ENCODE results near the gene LRRC8A. TPM values are rescaled to one million over a fixed set of nuclear protein-coding genes. Genes with fewer than 3 reads are reported as not detected.
"Not testable (repeated sequence)": the region's sequence is repeated elsewhere in the genome, so short reads cannot be mapped to it uniquely, and the experiment has no call there.

The LRRC8A gene
- polyA plus RNA-seq, 1 of the 3 experiments (the other 2 are of a cell fraction), result 30.4 TPM

DNA sequence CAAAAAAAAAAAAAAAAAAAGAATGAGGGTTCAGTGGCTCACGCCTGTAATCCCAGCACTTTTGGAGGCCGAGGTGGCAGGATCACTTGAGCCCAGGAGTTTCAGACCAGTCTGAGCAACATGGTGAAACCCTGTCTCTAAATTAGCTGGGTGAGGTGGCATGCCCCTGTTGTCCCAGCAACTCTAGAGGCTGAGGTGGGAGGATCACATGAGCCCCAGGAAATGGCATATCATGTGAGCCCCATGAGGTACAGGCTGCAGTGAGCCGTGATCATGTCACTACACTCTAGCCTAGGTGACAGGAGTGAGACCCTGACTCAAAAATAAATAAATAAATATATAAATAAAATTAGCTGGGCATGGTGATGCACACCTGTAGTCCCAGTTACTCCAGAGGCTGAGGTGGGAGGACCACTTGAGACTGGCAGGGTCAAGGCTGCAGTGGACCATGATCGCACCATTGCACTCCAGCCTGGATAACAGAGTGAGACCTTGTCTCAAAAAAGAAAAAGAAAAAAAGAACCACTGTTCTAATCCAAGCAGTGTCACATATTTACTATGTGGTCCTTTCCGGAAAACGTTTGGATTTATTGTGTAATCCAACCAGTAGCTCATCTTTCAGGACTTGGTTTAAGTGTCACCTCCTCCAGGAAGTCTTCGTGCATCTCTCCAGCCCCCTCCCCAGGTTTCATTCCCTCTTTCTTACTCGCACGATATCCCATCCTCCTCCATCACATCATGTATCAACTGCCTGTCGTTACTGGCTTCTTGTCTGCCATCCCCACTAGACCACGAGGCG lies 40.0 kb upstream of the LRRC8A start:
- no peaks in the 10 kb centered on the region for H3K27me3 ChIP-seq (ENCODE audit: insufficient read depth)
- no peak overlapping the region for H2AFZ ChIP-seq (ENCODE audit: low read depth)
- no peak for DNase-seq
- no peaks in the 10 kb centered on the region for H3K79me2 ChIP-seq (ENCODE audit: insufficient read depth)
- no peaks in the 10 kb centered on the region for H3K36me3 ChIP-seq (replicated peaks in 1 of 2; ENCODE audit: control insufficient read depth in 1 of 2, insufficient read depth in 2 of 2, low read length in 1 of 2)
- no peaks in the 10 kb centered on the region for H3K9me3 ChIP-seq
- H3K4me2 ChIP-seq, result no peak overlapping the region
- H3K4me1 ChIP-seq (ENCODE audit: control insufficient read depth in 1 of 2, insufficient read depth in 2 of 2, low read depth in 1 of 2, low read length in 1 of 2), result peaks cover 0 to 18% of the 10 kb centered on the region in 2 experiments; a peak in 1 of 4 replicates
- H3K9ac ChIP-seq, result no peak overlapping the region
- H3K4me3 ChIP-seq (ENCODE audit: low read depth in 2 of 2, low read length in 1 of 2), result no peak overlapping the region
- WGBS (ENCODE audit: low lambda C conversion rate), result 87% methylated on average over 12 of the region's 12 CpGs
- ChIA-PET POLR2A (no interaction called here), CTCF (interaction anchor here (1.0 to 6.5 kb wide), 2 partner anchors 23 to 86 kb away, joined by 4 to 47 read pairs; partner anchors contain the start of gene ENDOG)
- no peaks in the 10 kb centered on the region for H3F3A ChIP-seq (replicated peaks; ENCODE audit: insufficient read depth)
- no peak for TF ChIP-seq RCOR1 (IDR thresholded peaks at IDR 0.05; ENCODE audit: low read length)
- no peak for TF ChIP-seq EP300 (IDR thresholded peaks at IDR 0.05; ENCODE audit: borderline replicate concordance in 1 of 2, low read depth in 1 of 2, low read length in 1 of 2)
- TF ChIP-seq MEF2A (IDR thresholded peaks at IDR 0.05; ENCODE audit: borderline replicate concordance, low read depth), result no peak
- no peak for TF ChIP-seq CHD2 (IDR thresholded peaks at IDR 0.05; ENCODE audit: low read length, partially characterized antibody)
- no peak for TF ChIP-seq TEAD4 (IDR thresholded peaks at IDR 0.05; ENCODE audit: borderline replicate concordance, insufficient read depth)
- TF ChIP-seq, protein P1, sequence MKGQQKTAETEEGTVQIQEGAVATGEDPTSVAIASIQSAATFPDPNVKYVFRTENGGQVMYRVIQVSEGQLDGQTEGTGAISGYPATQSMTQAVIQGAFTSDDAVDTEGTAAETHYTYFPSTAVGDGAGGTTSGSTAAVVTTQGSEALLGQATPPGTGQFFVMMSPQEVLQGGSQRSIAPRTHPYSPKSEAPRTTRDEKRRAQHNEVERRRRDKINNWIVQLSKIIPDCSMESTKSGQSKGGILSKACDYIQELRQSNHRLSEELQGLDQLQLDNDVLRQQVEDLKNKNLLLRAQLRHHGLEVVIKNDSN (IDR thresholded peaks at IDR 0.05; ENCODE audit: borderline replicate concordance, low read depth), result no peak
- no peaks in the 10 kb centered on the region for H4K20me1 ChIP-seq (ENCODE audit: insufficient read depth)
- no peak overlapping the region for H3K27ac ChIP-seq (ENCODE audit: low read depth in 2 of 2, low read length in 1 of 2)
- no peaks in the 10 kb centered on the region for H3K9me2 ChIP-seq

DNA sequence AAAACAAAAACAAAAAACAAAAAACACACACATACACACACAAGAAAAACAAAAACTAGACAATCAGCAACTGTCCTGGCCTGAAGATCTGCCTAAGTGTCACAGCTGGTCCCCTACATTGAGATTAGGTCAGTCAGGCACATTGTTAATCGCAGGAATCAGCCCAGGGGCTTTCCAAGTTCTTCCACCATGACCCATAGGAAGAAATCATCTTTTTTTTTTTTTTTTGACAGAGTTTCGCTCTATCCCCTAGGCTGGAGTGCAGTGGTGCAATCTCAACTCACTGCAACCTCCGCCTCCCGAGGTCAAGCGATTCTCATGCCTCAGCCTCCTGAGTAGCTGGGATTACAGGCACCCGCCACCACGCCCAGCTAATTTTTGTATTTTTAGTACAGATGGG lies 38.8 kb upstream of the LRRC8A start:
- H2AFZ ChIP-seq (ENCODE audit: low read depth); H3K36me3 ChIP-seq (replicated peaks in 1 of 2; ENCODE audit: control insufficient read depth in 1 of 2, insufficient read depth in 2 of 2, low read length in 1 of 2); H3K4me2 ChIP-seq; H3K27ac ChIP-seq (ENCODE audit: low read depth in 2 of 2, low read length in 1 of 2); H3K9me2 ChIP-seq; POLR2A ChIA-PET; H4K20me1 ChIP-seq (ENCODE audit: insufficient read depth); H3K9me3 ChIP-seq; H3K9ac ChIP-seq; H3K4me3 ChIP-seq (ENCODE audit: low read depth in 2 of 2, low read length in 1 of 2); H3F3A ChIP-seq (replicated peaks; ENCODE audit: insufficient read depth); H3K79me2 ChIP-seq (ENCODE audit: insufficient read depth); DNase-seq; H3K27me3 ChIP-seq (ENCODE audit: insufficient read depth): not testable (repeated sequence)
- 96% methylated on average over 7 of the region's 7 CpGs for WGBS (ENCODE audit: low lambda C conversion rate)
- peaks cover 0 to 18% of the 10 kb centered on the region in 2 experiments; a peak in 1 of 4 replicates for H3K4me1 ChIP-seq (ENCODE audit: control insufficient read depth in 1 of 2, insufficient read depth in 2 of 2, low read depth in 1 of 2, low read length in 1 of 2)
- CTCF ChIA-PET, result interaction anchor here (6.5 kb wide), 1 partner anchor 85 kb away, joined by 47 read pairs; no protein-coding TSS in a partner anchor

DNA sequence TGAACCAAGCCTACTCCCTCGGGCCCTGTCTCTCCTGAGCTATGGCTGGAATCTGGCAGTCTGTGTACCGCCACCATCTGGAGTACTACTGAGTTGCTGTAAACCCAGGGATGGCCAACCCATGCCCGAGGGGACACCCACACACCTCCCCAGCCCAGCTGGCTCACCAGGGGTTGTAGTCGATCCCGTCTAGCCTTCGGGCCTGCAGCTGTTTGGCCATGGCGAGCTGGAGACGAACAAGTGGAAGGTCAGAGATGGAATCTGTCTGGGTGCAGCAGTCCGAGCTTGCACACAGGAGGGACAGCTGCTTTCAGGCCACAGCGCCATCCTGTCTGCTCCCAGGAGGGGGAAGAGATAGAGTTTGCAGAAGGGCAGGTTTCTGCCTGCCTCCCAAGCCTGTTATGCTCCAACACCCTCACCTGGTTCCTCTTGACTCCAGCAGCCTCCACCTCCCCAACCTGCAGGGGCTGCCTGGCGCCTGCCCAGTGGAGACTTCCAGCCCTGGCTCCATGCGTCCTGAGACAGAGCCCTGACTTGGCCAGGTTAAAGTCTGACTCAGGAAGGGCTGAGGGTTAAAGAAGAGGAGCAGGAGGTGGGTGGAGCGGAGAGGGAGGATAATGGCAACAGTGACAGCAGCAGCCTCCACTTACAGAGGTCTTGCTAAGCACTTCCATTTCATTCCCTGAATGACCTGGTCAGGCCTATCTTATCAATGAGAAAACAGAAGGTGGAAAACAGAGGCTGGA lies 36.6 kb upstream of the LRRC8A start:
- POLR2A ChIA-PET, result interaction anchor here (0.9 to 1.8 kb wide), 4 partner anchors 15 to 121 kb away, joined by 3 to 9 read pairs (median 4); partner anchors contain the start of genes ENDOG, SPOUT1 and ZDHHC12
- no peaks in the 10 kb centered on the region for H4K20me1 ChIP-seq (ENCODE audit: insufficient read depth)
- H3K9me2 ChIP-seq, result no peaks in the 10 kb centered on the region
- H3K4me1 ChIP-seq (ENCODE audit: control insufficient read depth in 1 of 2, insufficient read depth in 2 of 2, low read depth in 1 of 2, low read length in 1 of 2), result peaks cover 0 to 18% of the 10 kb centered on the region in 2 experiments; a peak in 1 of 4 replicates
- H3F3A ChIP-seq (replicated peaks; ENCODE audit: insufficient read depth), result no peaks in the 10 kb centered on the region
- H3K36me3 ChIP-seq (replicated peaks in 1 of 2; ENCODE audit: control insufficient read depth in 1 of 2, insufficient read depth in 2 of 2, low read length in 1 of 2), result no peaks in the 10 kb centered on the region
- no peak overlapping the region for H2AFZ ChIP-seq (ENCODE audit: low read depth)
- peak overlapping the region in 1 of 2 experiments; percentile 74; a peak in 2 of 4 replicates for H3K27ac ChIP-seq (ENCODE audit: low read depth in 2 of 2, low read length in 1 of 2)
- no peaks in the 10 kb centered on the region for H3K79me2 ChIP-seq (ENCODE audit: insufficient read depth)
- no peak overlapping the region for H3K4me2 ChIP-seq
- DNase-seq, result peak; percentile 85
- no peaks in the 10 kb centered on the region for H3K9me3 ChIP-seq
- CTCF ChIA-PET, result interaction anchor here (0.9 to 6.5 kb wide), 17 partner anchors 8 to 162 kb away, joined by 3 to 47 read pairs (median 4); partner anchors contain the start of genes ENDOG and PKN3
- no peaks in the 10 kb centered on the region for H3K27me3 ChIP-seq (ENCODE audit: insufficient read depth)
- 90% methylated on average over 5 of the region's 13 CpGs for WGBS (ENCODE audit: low lambda C conversion rate)
- H3K9ac ChIP-seq, result no peak overlapping the region
- H3K4me3 ChIP-seq (ENCODE audit: low read depth in 2 of 2, low read length in 1 of 2), result no peak overlapping the region
- TF ChIP-seq RCOR1 (IDR thresholded peaks at IDR 0.05; ENCODE audit: low read length) (peak; percentile 61; the same call in 1 of the 2 replicates), GATA2 (CRISPR knock-in tag; IDR thresholded peaks at IDR 0.05) (peak; percentile 58), RAD21 (IDR thresholded peaks at IDR 0.05; ENCODE audit: low read length) (peak; percentile 21; the same call in 1 of the 2 replicates), TEAD4 (IDR thresholded peaks at IDR 0.05; ENCODE audit: borderline replicate concordance, insufficient read depth) (no peak), FOXJ3 (CRISPR knock-in tag; IDR thresholded peaks at IDR 0.05) (peak; percentile 30; the same call in 1 of the 2 replicates), NFIC (IDR thresholded peaks at IDR 0.05; ENCODE audit: borderline replicate concordance) (no peak), NRF1 (IDR thresholded peaks at IDR 0.05; ENCODE audit: low read depth, low read length) (no peak)
- TF ChIP-seq, protein P1 (IDR thresholded peaks at IDR 0.05; ENCODE audit: borderline replicate concordance, low read depth), result no peak
- TF ChIP-seq, protein P2, sequence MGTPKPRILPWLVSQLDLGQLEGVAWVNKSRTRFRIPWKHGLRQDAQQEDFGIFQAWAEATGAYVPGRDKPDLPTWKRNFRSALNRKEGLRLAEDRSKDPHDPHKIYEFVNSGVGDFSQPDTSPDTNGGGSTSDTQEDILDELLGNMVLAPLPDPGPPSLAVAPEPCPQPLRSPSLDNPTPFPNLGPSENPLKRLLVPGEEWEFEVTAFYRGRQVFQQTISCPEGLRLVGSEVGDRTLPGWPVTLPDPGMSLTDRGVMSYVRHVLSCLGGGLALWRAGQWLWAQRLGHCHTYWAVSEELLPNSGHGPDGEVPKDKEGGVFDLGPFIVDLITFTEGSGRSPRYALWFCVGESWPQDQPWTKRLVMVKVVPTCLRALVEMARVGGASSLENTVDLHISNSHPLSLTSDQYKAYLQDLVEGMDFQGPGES (IDR thresholded peaks at IDR 0.05; ENCODE audit: low read depth, low read length), result no peak
